Activated B cell treated with CpG ODN at 0.5 μM for 24 hours (primary cell): Measurements from ENCODE around the gene UNC13B. TPM values are rescaled to one million over a fixed set of nuclear protein-coding genes. Genes with fewer than 3 reads are reported as not detected.
"Not testable (repeated sequence)": the region's sequence is repeated elsewhere in the genome, so short reads cannot be mapped to it uniquely, and the experiment has no call there.

Experiments used
- ATAC-seq: fragments of 200-7000 bp; cut with Tn5 transposase; one replicate; pipeline ENCODE4 v1.10.0; 2021; ENCODE audit warnings: low read depth, mild to moderate bottlenecking, moderate library complexity
- CTCF ChIA-PET: fragments of 350-600 bp; sonication (Branson Sonifier 250); formaldehyde crosslinking; loops from one replicate; lab custom pipeline; 2021; ENCODE audit warnings: antibody characterized with exemption; lab: Charles Lee
- POLR2A ChIA-PET: fragments of 350-600 bp; sonication (Branson Sonifier 250); formaldehyde crosslinking; loops from one replicate; lab custom pipeline; 2021; ENCODE audit warnings: antibody characterized with exemption; lab: Charles Lee
- DNase-seq: peaks from one replicate; pipeline ENCODE4 v3.0.0; 2022
- H3K27ac Mint-ChIP-seq: one replicate; pipeline ENCODE4 v1.8.0; 2020; ENCODE audit warnings: mixed read lengths
- H3K27me3 Mint-ChIP-seq: one replicate; pipeline ENCODE4 v1.8.0; 2021; ENCODE audit warnings: mixed read lengths
- H3K36me3 Mint-ChIP-seq: one replicate; pipeline ENCODE4 v1.8.0; 2021; ENCODE audit warnings: low read depth, mixed read lengths
- H3K4me1 Mint-ChIP-seq: one replicate; pipeline ENCODE4 v1.8.0; 2021; ENCODE audit warnings: mixed read lengths
- H3K4me3 Mint-ChIP-seq: one replicate; pipeline ENCODE4 v1.8.0; 2020; ENCODE audit warnings: mild to moderate bottlenecking, mixed read lengths
- H3K9me3 Mint-ChIP-seq: one replicate; pipeline ENCODE4 v1.8.0; 2020; ENCODE audit warnings: mixed read lengths
- CTCF ChIP-seq: fragments of 200-600 bp; IDR thresholded peaks from one replicate; pipeline ENCODE4 v1.8.0; 2022; ENCODE audit warnings: antibody characterized with exemption, mild to moderate bottlenecking
- intact Hi-C: fragments of 100-400 bp; cut with micrococcal nuclease; formaldehyde crosslinking; loops from one replicate; pipeline ENCODE4 v1.15.1; 2024
- total RNA-seq: library from RNA; stranded (reverse); gene quantifications from 2 replicates; pipeline ENCODE4 v1.2.3, GENCODE V29; 2022

Gene UNC13B
- total RNA-seq, 1 donor from 2014 or later, result 0.53 TPM

- H3K36me3 Mint-ChIP-seq, result no peaks in the 10 kb centered on the region
- H3K4me1 Mint-ChIP-seq, result peaks cover 19% of the 10 kb centered on the region
- no peak for DNase-seq
- TF ChIP-seq CTCF, result no peak
- no peak overlapping the region for H3K27ac Mint-ChIP-seq
- ATAC-seq, result no peak
- intact Hi-C loops, result no loop called here
- CTCF ChIA-PET, result interaction anchor here (0.6 kb wide), 1 partner anchor 38 kb away, joined by 3 read pairs; no protein-coding TSS in a partner anchor
- no peak overlapping the region for H3K4me3 Mint-ChIP-seq
- no peaks in the 10 kb centered on the region for H3K9me3 Mint-ChIP-seq
- H3K27me3 Mint-ChIP-seq, result peaks cover 5% of the 10 kb centered on the region
- POLR2A ChIA-PET, result no interaction called here
These were observed 5.0 kb upstream of the UNC13B start for GRCh38 chr9:35156781-35157180.

DNA sequence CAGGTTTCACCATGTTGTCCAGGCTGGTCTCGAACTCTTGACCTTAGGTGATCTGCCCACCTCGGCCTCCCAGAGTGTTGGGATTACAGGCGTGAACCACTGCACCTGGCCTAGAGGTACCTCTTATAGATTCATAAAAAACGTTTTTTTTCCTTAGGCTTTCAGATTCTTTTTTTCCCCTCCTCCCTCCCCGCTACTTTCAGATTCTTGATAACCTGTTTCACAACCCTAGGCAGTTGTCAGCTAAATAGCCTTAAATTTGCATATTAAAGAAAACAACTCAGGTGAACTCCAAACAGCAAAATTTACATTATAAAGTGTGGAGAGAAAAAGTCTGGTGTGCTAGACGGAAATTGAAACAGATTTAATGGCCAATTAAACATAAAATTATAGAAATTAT, 4.0 kb upstream of the UNC13B start:
- intact Hi-C loops, ATAC-seq, H3K27ac Mint-ChIP-seq, H3K9me3 Mint-ChIP-seq, H3K27me3 Mint-ChIP-seq, H3K4me3 Mint-ChIP-seq, H3K36me3 Mint-ChIP-seq, CTCF ChIA-PET, DNase-seq: not testable (repeated sequence)
- H3K4me1 Mint-ChIP-seq, result peaks cover 24% of the 10 kb centered on the region
- POLR2A ChIA-PET, result interaction anchor here (0.7 kb wide), 1 partner anchor 203 kb away, joined by 3 read pairs; no protein-coding TSS in a partner anchor

DNA sequence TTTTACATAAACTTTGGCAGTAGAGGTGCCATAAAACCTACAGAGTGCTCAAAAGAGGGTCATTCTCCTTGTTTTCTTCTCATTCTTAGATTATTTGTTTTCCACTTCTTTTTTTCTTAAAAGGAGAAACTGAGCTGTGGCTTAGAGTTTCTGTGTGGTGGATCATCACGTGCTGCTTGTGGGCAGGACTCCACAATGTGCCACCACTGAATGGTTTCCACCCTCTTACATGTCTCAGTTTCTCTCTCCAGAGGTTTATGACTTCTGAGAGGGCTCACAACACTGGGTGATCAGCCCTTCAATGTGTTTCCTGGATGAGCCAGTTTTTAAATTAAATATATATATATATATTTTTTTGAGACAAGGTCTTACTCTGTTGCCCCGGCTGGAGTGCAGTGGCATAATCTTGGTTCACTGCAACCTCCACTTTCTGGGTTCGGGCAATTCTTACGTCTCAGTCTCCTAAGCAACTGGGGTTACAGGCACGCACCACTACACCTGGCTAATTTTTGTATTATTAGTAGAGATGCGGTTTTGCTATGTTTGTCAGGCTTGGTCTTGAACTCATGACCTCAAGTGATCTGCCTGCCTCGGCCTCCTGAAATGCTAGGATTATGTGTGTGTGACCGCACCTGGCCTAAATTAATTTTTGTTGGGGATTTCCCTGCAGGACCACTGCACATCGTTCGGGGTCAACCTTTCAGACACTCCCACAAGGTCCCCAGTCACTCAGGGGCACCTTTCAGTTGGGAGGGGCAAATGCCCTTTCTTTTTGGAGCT, 3.1 kb upstream of the UNC13B start:
- ChIA-PET CTCF (no interaction called here), POLR2A (no interaction called here)
- ATAC-seq (no peak), DNase-seq (no peak)
- Mint-ChIP-seq H3K4me3 (no peak overlapping the region), H3K27me3 (peaks cover 12% of the 10 kb centered on the region), H3K27ac (no peak overlapping the region), H3K36me3 (peaks cover 2% of the 10 kb centered on the region), H3K9me3 (no peaks in the 10 kb centered on the region), H3K4me1 (peaks cover 24% of the 10 kb centered on the region)
- intact Hi-C loops, result no loop called here
- no peak for TF ChIP-seq CTCF

GRCh38 chr9:35162605-35163315, 951 bp downstream of the UNC13B start:
- H3K4me3 Mint-ChIP-seq, result peak overlapping the region; percentile 89
- peaks cover 2% of the 10 kb centered on the region for H3K36me3 Mint-ChIP-seq
- ChIA-PET POLR2A (interaction anchor here (0.7 to 1.3 kb wide), 3 partner anchors 91 to 1346 kb away, joined by 3 to 4 read pairs (median 3); partner anchors contain the start of genes UBE2R2 and VCP), CTCF (interaction anchor here (0.6 to 1.5 kb wide), 2 partner anchors 46 to 61 kb away, joined by 3 to 4 read pairs; no protein-coding TSS in a partner anchor)
- no peak overlapping the region for H3K27ac Mint-ChIP-seq
- TF ChIP-seq CTCF, result no peak
- intact Hi-C loops, result loop anchor here (5.0 kb wide), 1 partner anchor 1325 kb away; no protein-coding TSS in a partner anchor
- peaks cover 24% of the 10 kb centered on the region for H3K4me1 Mint-ChIP-seq
- peaks cover 8% of the 10 kb centered on the region for H3K27me3 Mint-ChIP-seq
- no peak for DNase-seq
- ATAC-seq, result no peak
- H3K9me3 Mint-ChIP-seq, result no peaks in the 10 kb centered on the region

DNA sequence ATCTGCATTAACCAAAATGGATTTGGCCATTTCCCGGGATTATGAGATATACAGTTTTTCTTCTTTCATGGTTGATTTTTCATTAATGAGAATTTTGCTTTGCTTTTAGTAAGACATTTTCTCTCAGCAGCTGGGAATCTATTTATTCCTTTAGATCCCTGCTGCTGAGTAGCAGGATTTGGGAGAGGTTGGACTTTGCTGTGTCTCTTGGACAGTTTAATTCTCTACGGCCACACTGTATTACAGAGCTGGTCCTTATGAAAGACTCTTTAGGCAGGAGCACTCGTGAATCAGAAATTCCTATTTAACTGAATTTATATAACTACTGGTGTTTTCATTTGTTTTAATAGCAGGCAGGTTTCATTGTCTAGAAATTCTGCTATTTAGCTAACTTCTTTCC, 1.6 kb downstream of the UNC13B start:
- intact Hi-C loops, result loop anchor here (5.0 kb wide), 1 partner anchor 1324 kb away; no protein-coding TSS in a partner anchor
- Mint-ChIP-seq H3K4me3 (no peak overlapping the region), H3K27ac (no peak overlapping the region), H3K36me3 (peaks cover 2% of the 10 kb centered on the region), H3K27me3 (peaks cover 8% of the 10 kb centered on the region), H3K4me1 (peaks cover 23% of the 10 kb centered on the region), H3K9me3 (no peaks in the 10 kb centered on the region)
- ChIA-PET POLR2A (interaction anchor here (0.7 to 1.3 kb wide), 2 partner anchors 91 to 264 kb away, joined by 3 to 4 read pairs; partner anchors contain the start of gene VCP), CTCF (no interaction called here)
- no peak for TF ChIP-seq CTCF
- no peak for ATAC-seq
- no peak for DNase-seq
